NB4 (cell line): ENCODE measurements around the gene LRRC74A.

Source experiments
- TF ChIP-seq, protein P1 (sequence below): IDR thresholded peaks from 2 replicates; pipeline ENCODE4 v1.6.1; 2011; ENCODE audit warnings: low read depth, low read length
- TF ChIP-seq, protein P2 (sequence below): IDR thresholded peaks from one replicate; pipeline ENCODE4 v1.5.1; 2012; ENCODE audit warnings: low read depth, low read length

DNA sequence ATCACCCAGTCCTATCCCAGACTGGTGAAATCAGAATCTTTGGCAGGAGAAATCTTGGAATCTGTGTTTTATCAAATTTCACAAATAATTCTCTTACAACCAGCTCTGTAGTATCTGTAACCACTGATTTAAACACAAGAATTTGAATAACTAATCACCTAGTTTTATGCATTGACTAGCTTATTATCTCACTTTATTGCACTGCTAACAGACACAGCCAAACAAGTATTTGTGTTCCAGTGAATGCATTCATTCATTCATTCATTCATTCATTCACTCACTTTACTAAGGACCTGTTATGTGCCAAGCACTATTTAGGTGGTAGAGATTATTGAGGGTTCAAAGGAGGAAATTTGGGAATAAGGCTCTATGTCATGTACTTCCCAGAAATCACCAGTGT, 16.2 kb downstream of the LRRC74A start:
- TF ChIP-seq, protein P1, sequence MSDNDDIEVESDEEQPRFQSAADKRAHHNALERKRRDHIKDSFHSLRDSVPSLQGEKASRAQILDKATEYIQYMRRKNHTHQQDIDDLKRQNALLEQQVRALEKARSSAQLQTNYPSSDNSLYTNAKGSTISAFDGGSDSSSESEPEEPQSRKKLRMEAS, result no peak
- TF ChIP-seq, protein P2, sequence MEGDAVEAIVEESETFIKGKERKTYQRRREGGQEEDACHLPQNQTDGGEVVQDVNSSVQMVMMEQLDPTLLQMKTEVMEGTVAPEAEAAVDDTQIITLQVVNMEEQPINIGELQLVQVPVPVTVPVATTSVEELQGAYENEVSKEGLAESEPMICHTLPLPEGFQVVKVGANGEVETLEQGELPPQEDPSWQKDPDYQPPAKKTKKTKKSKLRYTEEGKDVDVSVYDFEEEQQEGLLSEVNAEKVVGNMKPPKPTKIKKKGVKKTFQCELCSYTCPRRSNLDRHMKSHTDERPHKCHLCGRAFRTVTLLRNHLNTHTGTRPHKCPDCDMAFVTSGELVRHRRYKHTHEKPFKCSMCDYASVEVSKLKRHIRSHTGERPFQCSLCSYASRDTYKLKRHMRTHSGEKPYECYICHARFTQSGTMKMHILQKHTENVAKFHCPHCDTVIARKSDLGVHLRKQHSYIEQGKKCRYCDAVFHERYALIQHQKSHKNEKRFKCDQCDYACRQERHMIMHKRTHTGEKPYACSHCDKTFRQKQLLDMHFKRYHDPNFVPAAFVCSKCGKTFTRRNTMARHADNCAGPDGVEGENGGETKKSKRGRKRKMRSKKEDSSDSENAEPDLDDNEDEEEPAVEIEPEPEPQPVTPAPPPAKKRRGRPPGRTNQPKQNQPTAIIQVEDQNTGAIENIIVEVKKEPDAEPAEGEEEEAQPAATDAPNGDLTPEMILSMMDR, result no peak
